GM12891 (cell line): ENCODE measurements around the gene SYNE3.

Experiments used
- PAX5 ChIP-seq: IDR thresholded peaks from 2 replicates; pipeline ENCODE4 v1.6.1; 2011; ENCODE audit warnings: low read length, moderate library complexity, mild to moderate bottlenecking; ENCODE audit not compliant: insufficient read depth, severe bottlenecking
- POLR2A ChIP-seq: IDR thresholded peaks from 2 replicates; pipeline ENCODE4 v1.6.1; 2011; ENCODE audit warnings: low read depth, low read length, control low read depth
- POLR2AphosphoS5 ChIP-seq: IDR thresholded peaks from 2 replicates; pipeline ENCODE4 v1.6.1; 2011; ENCODE audit warnings: low read depth, low read length, control low read depth
- POU2F2 ChIP-seq: IDR thresholded peaks from 2 replicates; pipeline ENCODE4 v1.6.1; 2011; ENCODE audit warnings: low read depth, mild to moderate bottlenecking, control low read depth, low read length, moderate library complexity
- TAF1 ChIP-seq: IDR thresholded peaks from 2 replicates; pipeline ENCODE4 v1.6.1; 2011; ENCODE audit warnings: low read depth, low read length, control low read depth

DNA sequence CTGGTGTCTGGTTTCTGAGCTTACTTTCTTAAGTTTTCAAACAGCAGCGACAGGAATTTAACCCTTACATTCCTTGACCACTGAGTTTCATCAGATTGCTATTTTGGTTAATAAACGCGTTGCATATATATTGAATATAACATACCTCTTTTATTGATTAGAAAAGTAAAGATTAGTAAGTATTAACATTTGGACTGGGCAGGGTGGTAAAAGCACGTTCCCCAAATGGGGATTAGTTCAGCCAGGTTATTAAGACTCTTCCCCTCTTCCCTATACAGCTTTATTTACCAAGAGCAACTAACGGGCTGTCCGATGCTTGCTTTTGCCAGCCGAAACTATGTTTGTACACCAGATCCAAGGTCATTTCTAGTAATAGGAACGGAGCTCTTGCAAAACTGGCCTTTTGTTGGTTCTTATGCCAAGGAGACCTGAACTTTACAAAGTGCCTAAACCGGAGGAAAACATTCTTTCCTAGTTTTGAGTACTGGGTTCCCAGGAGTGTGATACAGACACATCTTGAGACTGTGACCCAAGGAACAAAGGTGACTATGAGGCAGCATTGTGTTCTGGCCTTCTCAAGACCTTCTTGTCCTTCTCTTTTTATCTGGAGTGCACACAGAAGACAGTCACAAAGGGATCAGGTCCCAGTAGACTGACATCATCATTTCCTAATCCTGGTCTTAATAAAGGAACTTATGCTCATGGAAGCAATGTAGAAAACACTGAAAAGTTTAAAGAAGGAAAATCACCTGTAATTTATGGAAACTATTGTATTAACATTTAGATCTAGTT, 21.0 kb upstream of the SYNE3 start:
- TF ChIP-seq POLR2A: no peak
- TF ChIP-seq POLR2AphosphoS5: no peak
- no peak for TF ChIP-seq TAF1
- no peak for TF ChIP-seq PAX5
- TF ChIP-seq POU2F2: no peak
